GM21529 (cell line): ENCODE measurements around the gene SCRG1.

Experiments
- ATAC-seq: cut with Tn5 transposase; IDR thresholded peaks from one replicate; pipeline ENCODE4 v1.9.1; 2021; ENCODE audit not compliant: unreplicated experiment

SCRG1 gene

DNA sequence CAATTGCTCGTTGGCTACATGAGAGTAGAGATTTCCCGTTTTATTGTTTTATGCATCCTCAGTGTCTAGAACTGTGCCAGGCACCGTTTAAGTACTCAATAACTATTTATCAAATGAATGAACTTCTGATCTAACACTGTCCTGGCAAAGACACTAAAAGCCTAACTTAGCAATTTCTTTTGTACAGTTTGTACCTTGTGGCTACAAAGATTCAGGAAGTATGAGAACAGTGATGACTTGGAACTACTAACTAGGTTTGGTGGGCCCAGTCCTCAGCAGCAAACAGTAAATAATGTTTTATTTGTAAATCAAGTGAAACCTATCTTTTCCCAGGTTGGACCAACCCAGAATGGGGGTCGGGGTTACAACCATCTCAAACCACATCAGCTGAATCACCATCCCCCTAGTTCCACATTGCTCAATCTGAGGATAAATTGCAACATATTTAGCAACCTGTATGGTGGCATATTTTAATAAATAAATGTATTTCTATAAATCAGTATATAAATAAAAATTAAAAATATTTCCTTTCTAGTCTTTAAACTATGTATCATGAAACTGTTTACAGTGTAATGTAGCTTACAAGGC, 12.3 kb upstream of the SCRG1 start:
- ATAC-seq = no peak

DNA sequence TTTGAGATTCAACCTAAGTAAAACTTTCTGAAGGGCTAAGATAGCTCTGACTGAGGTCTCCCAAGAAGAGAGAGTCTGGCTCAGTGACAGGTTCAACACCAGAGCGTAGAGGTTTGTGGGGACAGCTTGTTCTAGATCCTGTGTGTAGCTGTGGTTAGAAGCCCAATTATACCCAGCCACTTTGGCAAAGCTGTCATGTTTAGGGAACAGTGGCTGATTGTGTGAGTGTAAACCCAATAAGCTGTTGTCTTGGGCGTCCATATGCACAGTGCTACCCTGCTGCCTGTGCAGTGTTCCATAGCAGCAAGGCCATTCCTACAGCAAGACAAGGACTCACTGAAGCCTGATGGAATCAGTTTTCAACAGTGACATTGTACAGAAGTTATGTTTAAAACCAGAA, 11.2 kb upstream of the SCRG1 start:
- ATAC-seq = no peak

DNA sequence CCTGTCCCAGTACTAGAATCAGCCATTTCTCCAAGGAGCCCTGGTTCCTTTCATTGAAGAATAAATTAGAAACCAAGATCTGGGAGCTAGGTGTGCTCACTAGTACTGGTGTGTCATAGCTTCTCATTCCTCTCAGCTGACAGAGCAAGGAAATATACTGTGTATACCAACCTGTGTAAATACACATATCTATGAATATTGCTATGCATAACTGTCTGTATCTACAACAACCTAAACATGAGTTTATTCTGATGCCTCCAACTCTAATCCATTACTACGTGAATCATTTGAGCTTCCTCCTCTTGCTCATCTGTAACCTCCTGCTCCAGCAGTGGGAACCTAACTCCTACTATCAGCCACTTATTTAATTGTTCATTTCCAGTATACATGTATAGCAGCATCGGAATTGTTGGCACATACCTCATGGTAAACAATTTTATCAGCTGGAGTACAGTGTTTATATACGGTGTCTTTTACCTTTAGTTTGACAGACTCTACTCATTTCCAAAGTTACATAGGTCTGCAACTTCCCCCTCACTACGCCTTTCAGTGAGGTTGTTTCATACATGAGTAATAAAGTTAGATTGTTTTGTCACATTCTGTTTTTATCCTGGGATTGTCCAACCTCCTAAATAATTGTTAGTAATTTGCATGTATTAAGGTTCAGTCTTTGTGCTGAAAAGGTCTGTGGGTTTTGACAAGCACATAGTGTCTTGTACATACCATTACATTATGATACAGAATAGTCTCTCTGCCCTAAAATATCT, 7.1 kb upstream of the SCRG1 start:
- peak; percentile 78 for ATAC-seq

DNA sequence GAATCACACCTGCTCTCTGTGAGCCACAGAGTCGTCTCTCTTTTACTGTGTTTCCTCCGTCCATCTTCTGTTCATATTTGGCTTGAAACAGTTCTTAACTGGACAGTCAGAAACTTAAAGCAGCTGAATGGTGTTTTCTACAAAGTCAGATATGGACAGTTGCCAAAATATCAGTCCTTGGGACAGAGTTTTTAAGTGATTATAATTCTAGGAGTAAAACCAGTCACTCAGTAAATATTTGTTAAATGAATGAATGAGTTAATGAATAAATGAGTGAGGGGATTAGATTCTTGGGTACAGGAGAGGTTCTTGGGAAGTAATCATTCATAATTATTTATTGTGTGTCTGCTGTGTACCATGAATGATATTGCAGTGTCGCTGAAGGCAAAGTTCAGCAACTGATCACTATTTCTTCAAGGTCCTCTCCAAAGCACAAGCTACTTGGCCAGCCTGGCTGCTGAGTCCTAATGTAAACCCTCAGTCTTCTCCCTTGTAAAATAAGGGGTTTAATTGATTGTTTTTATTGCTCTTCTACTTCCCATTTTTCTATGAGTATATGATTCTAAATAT, 5.5 kb upstream of the SCRG1 start:
- ATAC-seq = no peak

DNA sequence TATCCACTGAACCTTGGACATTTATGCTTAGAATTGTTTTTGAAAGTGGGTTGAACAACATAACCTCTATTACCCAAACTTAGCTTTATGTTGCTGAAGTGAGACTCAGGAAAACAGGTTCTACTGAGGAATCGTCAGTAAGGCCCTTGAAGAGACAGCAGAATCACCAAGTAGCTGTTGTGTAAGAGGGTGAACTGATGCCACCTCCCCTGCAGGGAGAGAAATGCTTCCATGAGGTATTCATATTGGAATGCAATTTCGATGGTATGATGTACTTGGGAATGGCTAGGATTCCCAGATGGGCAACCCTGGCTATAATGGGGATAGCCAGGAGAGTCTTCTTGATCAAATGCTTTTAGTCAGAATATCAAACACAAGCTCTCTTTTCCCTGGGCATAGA, 4.1 kb upstream of the SCRG1 start:
- no peak for ATAC-seq

DNA sequence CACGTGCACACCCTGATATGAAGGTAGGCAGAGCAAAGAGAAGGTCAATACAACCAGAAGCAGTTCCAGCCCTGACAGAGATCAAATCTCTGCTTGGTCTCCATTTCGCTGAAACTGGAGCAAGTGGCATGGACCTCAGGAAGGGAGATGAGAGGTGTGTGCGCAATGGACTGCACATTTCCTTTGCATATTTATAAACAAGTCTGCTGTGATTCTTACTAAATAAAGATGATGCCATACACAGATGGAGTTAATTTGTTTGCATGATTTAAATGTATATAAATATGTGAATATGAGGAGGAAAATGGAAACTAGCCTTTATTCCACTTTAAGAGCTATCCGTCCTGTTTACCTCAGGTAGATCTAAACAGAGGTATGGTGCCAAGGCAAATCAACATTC, 2.1 kb upstream of the SCRG1 start:
- no peak for ATAC-seq

DNA sequence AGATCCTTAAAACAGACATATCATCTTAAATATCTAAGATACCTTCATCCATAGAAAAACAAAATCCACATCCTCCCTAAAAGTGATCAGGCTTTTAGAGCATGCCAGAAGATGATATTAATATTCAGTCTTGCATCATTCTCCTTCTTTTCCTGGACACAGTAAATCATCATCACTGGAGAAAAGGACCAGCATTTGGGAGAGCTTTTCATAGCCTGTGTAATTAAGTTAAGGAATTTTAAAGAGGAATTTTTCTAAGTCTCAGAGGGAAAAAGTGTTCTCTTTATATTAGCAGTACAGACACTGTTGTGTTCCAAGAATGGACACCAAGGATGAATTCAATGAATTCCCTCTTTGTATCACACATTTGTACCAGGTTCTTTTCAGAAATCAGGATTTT, 696 bp downstream of the SCRG1 start:
- ATAC-seq = no peak

DNA sequence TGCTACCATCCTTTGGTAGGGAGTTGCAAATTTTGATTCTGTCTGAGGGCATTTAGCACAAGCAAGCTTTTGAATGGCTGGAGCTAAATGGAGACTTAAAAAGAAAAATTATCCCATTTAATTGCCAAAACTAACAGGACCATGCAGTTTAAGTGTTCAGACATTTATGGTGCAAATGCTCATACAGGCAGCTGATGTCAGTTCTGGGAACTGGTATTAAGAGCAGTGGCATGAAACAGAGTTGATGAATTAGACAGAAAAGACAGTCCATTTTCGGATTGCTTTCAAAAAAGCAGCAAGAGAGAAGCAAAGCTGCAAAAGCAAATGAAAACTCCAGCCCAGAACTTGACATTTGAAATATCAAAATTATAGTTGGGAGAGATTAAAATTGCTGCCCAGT, 1.3 kb downstream of the SCRG1 start:
- ATAC-seq = no peak

DNA sequence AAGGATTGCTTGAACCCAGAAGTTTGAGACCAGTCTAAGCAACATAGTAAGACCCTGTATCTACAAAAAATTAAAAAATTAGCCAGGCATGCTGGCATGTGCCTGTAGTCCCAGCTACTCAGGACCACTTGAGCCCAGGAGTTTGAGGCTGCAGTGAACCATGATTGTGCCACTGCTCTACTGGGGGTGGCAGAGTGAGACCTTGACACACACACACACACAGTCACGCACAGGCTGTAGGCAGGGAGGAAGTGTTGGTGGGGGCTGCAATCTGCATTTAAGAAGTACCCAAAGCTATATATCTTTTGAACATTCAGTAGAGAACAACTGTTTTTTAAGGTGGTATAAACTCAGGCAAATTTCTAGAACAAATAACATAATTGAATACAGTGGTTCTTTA, 7.2 kb downstream of the SCRG1 start:
- ATAC-seq = no peak

DNA sequence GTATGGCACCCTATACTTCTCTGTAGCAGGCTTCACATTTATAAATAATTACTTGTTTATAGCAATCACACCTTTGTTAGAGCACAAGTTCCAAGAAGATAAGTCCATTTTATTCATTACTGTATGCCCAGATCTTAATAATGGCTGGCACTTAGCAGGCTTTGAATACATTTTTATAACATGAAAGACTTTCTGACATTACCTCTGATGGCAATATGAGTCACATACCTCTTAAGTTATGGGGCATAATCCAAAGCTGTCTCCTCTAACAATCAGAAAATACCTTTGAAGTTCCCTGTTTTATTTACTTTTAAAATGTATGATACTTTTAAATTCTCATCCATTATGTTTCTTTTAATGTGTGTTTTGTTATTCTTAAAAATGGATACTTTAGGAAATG, 12.2 kb downstream of the SCRG1 start:
- ATAC-seq = no peak

DNA sequence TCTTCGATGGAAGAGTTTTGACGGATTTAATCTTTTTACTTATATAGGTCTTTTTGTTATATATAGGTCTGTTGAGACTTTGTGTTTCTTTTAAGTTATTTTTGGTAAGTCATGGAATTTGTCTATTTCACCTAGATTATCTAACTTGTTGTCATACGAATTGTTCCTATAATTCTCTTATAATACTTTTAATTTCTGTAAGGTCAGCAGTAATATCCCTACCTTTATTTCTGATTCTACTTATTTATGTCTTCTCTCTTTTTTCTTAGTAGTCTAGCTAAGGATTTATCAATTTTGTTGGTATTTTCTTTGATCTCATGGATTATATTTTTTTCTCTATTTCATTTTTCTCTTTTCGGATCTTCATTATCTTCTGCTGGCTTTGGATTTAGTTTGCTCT, 16.6 kb downstream of the SCRG1 start:
- ATAC-seq = no peak

DNA sequence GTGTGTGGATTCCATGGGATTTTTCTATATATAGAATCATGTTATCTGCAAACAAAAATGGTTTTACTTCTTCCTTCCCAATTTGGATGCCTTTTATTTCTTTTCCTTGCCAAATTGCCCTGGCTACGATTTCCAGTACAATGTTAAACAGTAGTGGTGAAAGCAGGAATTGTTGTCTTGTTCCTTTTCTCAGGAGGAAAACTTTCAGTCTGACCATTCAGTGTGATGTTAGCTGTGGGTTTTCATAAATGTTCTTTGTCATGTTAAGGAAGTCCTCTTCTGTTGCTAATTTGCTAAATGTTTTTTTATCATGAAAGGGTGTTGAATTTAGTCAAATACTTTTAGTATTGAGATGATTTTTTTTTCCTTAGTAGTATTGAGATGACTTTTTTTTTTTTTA, 17.3 kb downstream of the SCRG1 start:
- no peak for ATAC-seq

DNA sequence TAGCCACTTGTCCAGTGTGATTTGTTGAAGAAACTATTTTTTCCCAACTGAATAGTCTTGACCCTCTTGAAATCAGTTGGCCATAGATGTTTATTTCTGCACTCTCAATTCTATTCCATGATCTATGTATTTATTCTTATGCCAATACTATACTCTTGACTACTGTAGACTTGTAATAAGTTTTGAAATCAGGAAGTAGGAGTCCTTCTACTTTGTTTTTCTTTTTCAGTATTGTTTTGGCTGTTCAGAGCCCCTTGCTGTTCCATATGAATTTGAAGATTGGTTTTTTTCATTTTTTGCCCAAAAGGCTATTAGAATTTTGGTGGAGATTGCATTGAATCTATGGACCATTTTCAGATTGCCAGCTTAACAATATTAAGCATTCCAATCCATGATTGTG, 17.9 kb downstream of the SCRG1 start:
- no peak for ATAC-seq

DNA sequence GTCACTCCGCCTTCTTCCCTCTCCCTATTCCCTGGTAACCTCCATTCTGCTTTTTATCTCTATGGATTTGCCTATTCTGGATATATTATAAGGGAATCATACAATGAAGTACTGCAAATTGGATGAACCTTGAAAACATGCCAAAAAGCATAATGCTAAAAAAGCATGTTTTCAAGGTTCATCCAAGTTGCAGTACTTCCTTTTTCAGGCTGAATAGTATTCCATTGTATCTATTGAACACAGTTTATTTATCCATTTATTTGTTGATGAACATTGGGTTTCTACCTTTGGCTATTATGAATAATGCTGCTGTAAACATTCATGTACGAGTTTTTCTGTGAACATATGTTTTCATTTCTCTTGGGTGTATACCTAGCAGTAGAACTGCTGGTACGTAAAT, 19.0 kb downstream of the SCRG1 start:
- ATAC-seq = no peak

DNA sequence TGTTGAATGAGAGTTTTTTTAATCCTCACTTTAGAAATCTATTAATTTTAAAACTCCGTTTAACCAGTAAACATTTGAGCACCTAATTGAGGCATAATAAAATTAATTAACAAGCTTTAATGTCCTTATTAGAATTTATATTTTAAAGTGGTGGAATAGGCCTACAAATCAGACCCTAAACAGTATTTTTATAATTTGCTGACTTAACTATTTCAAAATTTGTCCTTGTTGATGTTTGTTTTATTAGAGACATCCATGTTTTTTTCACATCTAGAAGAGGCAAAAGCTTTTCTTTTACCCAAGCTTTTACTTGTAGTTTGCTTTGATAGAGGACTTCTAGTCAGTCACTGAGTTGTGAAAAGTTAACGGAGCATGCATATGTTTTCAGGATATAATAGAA, 24.3 kb downstream of the SCRG1 start:
- no peak for ATAC-seq

DNA sequence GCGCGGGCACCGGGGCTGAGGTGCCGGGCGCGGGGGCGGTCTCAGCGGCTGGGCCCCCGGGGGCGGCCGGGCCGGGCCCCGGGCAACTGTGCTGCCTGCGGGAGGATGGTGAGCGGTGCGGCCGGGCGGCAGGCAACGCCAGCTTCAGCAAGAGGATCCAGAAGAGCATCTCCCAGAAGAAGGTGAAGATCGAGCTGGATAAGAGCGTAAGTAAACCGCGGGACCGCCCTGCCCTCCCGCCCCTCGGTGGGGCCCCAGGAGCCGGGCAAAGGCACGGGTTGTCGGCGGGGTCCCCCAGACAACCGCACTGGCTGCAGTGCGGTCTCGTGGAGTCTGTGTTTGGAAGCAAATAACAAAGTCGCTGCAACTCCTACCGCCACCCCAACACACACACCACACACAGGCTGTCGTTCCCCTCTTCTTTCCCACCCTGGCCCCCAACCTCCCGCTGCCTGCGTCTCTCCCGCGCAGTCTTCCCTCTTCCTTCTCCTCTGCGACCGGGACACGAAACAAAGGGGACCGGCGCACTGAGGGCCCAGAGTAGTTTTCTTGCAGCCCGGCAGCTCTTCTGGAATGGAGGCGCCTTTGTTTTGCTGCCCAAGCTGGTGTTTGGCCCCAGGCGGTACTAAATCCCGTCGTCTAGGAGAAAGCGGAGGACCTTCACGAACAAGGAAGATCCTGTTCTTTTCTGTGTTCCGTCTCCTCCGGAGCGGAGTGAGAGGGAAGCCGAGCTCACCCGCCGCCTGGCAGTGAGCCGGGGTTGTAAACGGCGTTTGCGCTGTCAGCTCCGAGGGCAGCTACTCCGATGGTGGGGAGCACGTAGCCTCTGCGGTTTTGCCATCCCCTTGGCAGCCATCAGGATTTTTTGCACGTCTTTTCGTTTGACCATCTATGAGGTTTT, 27.4 kb downstream of the SCRG1 start:
- ATAC-seq = peak; percentile 22

DNA sequence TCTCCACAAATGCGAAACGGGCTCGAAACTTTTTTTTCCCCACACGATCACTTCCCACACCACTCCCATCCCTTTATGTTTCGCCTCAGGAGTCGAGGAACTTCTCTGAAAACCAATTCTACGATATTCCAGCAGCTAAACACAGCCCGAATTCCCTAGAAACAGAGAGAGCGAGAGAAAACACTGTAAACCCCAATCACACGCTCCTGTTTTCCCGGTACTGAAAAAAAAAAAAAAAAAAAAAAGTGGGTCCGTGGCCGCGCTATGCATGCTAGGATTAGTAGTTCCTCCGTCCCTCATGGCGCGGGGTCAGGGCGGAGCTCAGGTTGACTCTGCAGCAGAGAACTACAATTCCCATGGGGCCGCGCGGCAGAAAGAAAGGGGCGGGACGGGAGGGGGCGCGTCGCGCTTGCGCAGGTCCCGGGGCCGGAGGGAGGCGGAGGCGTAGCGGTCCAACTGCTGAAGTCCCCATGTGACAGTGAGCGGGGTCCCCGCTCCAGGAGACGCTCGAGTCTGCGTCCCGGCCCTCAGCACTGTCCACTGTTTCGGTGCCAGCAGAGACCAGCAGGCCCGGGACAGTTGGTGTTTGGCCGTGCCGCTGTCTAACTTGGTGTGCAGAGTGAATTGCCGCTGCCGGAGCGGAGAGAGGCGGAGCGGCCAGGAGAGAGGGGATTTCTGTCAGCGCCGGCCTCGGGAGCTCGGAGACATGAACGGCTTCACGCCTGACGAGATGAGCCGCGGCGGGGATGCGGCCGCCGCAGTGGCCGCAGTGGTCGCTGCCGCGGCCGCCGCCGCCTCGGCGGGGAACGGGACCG, 28.2 kb downstream of the SCRG1 start, which contains the start of gene SAP30:
SAP30 (plus strand) TSS at position 478 of the 815 bp plus-strand sequence; CDS start at position 707, 229 bp downstream.
- ATAC-seq = peak; percentile 69

DNA sequence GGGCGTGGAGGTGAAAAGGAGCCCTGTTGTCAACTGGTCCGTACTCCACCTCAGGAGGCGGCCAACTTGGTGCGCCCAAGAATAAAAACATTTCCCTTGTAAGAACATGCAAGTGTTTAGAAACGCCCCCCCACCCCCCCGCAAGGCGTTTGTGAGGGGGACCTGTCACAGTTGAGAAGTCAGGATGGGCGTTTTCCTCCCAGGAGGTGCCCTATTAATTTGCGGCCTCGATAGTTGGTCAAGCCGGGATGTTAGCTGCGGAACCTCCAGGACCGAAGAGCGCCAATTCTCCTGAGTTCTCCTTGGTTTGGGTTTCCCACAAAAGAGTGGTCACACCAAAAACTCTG, 28.8 kb downstream of the SCRG1 start:
- peak; percentile 3 for ATAC-seq

DNA sequence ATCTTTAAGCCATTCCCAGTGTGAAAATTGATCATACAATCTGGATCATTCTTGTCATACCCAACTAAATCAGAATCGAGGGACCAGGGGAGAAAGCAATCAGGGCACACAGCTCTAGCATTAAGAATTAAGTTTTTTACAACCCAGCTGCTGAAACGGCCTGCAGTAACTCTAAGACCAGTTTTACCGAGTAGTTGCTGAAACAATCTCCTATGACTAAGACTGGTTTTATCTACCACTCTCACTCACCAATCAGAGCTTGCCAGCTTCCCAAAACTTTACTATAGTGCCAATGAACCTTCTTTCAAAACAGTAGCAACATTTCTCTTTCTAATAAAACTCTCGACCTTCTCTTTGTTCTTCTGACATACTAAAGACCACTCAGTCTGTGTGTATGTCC, 31.0 kb downstream of the SCRG1 start:
- ATAC-seq = no peak

DNA sequence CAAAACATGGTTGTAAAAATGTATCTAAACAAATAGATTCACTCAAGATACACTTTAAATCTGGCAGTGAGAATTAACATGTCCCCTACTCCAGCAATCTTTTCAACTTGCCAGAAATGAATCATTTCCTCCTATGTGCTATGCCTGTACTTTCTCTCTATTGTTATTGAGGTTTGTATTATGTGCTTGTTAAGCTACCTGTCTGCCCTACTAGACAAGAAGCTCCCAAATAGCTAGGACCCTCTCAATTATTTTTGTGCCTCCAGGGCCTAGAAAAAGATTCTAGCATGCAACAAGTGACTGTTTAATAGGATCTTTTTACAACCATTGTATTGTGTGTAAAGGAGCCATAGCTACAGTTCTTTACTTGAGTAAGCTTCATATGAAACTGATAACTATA, 31.6 kb downstream of the SCRG1 start:
- ATAC-seq = peak; percentile 15
